Naive thymus-derived CD8-positive, alpha-beta T cell (primary cell): Measurements from ENCODE around the gene SLC2A1. TPM values are rescaled to one million over a fixed set of nuclear protein-coding genes. Genes with fewer than 3 reads are reported as not detected.

Experiments used
- ATAC-seq, 2 donors: fragments of 150-1000 bp; cut with Tn5 transposase in 1 of 2; sonication (Bioruptor Pico), chemical (Tn5 transposase) in 1 of 2; 1 replicate in 1 of 2; 2 replicates in 1 of 2; pipeline ENCODE4 v1.10.0; 2021; ENCODE audit warnings: mild to moderate bottlenecking in 2 of 2, moderate library complexity in 2 of 2
- POLR2A ChIA-PET: fragments of 350-600 bp; sonication (Branson Sonifier 250); formaldehyde crosslinking; loops from one replicate; lab custom pipeline; 2021; ENCODE audit warnings: antibody characterized with exemption; lab: Charles Lee
- DNase-seq, 10 donors: peaks; one replicate each; pipeline versions ENCODE4 v3.0.0 to v3.0.0-alpha.2; 2020 to 2022
- H3K27ac Mint-ChIP-seq, 10 donors: one replicate each; pipeline ENCODE4 v1.8.0; 2020 to 2022; ENCODE audit warnings: mild to moderate bottlenecking in 10 of 10, mixed read lengths in 10 of 10, moderate library complexity in 4 of 10, inconsistent platforms in 1 of 10
- H3K27me3 Mint-ChIP-seq, 5 donors: one replicate each; pipeline ENCODE4 v1.8.0; 2021 to 2022; ENCODE audit warnings: mixed read lengths in 5 of 5
- H3K36me3 Mint-ChIP-seq, 3 donors: one replicate each; pipeline ENCODE4 v1.8.0; 2020 to 2022; ENCODE audit warnings: mixed read lengths in 3 of 3, mild to moderate bottlenecking in 2 of 3, inconsistent platforms in 1 of 3
- H3K4me1 Mint-ChIP-seq, 4 donors: one replicate each; pipeline ENCODE4 v1.8.0; 2021 to 2022; ENCODE audit warnings: mixed read lengths in 4 of 4
- H3K4me3 Mint-ChIP-seq, 10 donors: one replicate each; pipeline ENCODE4 v1.8.0; 2020 to 2022; ENCODE audit warnings: mild to moderate bottlenecking in 10 of 10, mixed read lengths in 10 of 10, moderate library complexity in 6 of 10, inconsistent platforms in 1 of 10
- H3K9me3 Mint-ChIP-seq, 9 donors: one replicate each; pipeline ENCODE4 v1.8.0; 2020 to 2022; ENCODE audit warnings: mixed read lengths in 9 of 9, mild to moderate bottlenecking in 3 of 9, inconsistent platforms in 1 of 9, moderate library complexity in 1 of 9
- polyA plus RNA-seq, 3 donors: library from polyadenylated mRNA; unstranded; fragments of 300-500 nt; fragmentation: Illumina TruSeq; gene quantifications; one replicate each; pipeline ENCODE4 v1.2.3, GENCODE V29; 2021
- total RNA-seq, 8 experiments: library from RNA in 2 of 8; stranded (reverse) in 2 of 8; gene quantifications; one replicate each; pipeline ENCODE4 v1.2.3 and lab custom pipeline; 2021 to 2026

SLC2A1 gene
- total and polyA plus RNA-seq, 5 experiments from 2014 or later, result 17.7 to 57.3 (median 22.8) TPM

- Mint-ChIP-seq H3K4me3 (peak overlapping the region in 9 of 10 donors; percentile 44 to 92 (median 65)), H3K27ac (peak overlapping the region; percentile 24 to 95 (median 83)), H3K27me3 (no peaks in the 10 kb centered on the region), H3K9me3 (no peaks in the 10 kb centered on the region), H3K4me1 (peaks cover 36 to 83% (median 82%) of the 10 kb centered on the region in 4 donors), H3K36me3 (peaks cover 0 to 26% (median 0%) of the 10 kb centered on the region in 3 donors)
- ATAC-seq (no peak), DNase-seq (no peak)
- POLR2A ChIA-PET, result interaction anchor here (0.6 to 5.0 kb wide), 8 partner anchors 9 to 29 kb away, joined by 3 to 27 read pairs (median 16); no protein-coding TSS in a partner anchor
Observed at GRCh38 chr1:42953182-42954180, 5.2 kb downstream of the SLC2A1 start.

DNA sequence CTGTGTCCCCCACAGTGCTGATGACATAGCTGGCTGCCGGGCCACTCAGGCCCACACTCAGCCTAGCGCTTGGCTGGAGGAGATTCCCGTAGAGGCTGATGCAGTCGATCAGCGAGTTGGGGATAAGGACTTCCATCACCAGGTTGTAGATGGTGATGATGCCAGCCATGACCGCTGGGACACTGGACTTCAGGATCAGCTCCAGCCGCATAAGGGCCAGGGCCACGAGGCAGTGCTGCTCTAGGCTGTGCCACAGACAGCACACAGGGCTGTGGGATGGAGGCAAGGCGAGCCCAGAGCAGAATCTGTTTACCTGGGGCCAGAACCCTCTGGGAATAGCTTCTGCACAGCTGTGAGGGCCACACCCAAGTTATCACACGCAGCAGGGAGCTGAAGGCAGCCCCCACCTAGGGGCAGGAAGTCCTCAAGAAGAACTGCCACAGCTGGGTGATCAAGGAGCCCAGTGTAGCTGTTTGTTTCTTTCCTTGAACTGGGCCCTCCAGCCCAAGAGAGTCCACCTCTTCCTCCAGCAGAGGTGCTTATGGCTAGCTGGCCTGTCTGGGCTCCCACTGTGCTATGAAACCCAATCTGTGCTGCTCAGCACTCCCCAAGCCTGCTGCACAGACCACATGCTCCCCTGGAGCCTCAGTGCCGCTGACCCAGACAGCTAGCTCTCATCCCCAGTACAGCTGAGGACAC is 6.2 kb downstream of the SLC2A1 start:
- DNase-seq, result peak in 4 of 10 donors; percentile 34 to 73 (median 36)
- peak overlapping the region; percentile 44 to 79 (median 65) for H3K4me3 Mint-ChIP-seq
- peaks cover 36 to 93% (median 92%) of the 10 kb centered on the region in 4 donors for H3K4me1 Mint-ChIP-seq
- peak overlapping the region; percentile 49 to 95 (median 83) for H3K27ac Mint-ChIP-seq
- H3K27me3 Mint-ChIP-seq, result no peaks in the 10 kb centered on the region
- POLR2A ChIA-PET, result interaction anchor here (0.6 to 5.0 kb wide), 11 partner anchors 8 to 1084 kb away, joined by 3 to 27 read pairs (median 4); no protein-coding TSS in a partner anchor
- H3K9me3 Mint-ChIP-seq, result no peaks in the 10 kb centered on the region
- peaks cover 0 to 28% (median 0%) of the 10 kb centered on the region in 3 donors for H3K36me3 Mint-ChIP-seq
- ATAC-seq, result peak; percentile 72 to 74

DNA sequence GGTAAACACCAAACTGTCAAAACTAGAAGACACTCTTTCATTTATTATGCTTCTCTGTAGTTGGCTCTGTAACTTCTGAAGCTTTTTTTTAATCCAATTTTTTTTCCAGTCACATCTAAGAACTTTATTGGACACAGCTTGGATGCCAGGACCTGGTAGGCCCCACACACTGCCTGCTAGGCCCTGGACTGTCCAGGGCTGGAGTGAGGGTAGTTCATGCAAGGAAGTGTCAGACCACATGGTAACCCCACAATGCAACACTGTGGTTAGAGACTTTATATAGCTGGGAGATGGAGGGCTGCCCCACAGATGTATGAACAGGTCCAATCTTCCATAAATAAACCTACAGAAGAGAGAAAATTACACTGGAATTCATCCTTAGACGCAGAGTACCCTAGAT is 7.1 kb downstream of the SLC2A1 start:
- Mint-ChIP-seq H3K4me1 (peaks cover 37 to 95% (median 93%) of the 10 kb centered on the region in 4 donors), H3K9me3 (no peaks in the 10 kb centered on the region), H3K27me3 (no peaks in the 10 kb centered on the region), H3K36me3 (peaks cover 0 to 31% (median 0%) of the 10 kb centered on the region in 3 donors), H3K4me3 (peak overlapping the region in 9 of 10 donors; percentile 4 to 79 (median 65)), H3K27ac (peak overlapping the region in 8 of 10 donors; percentile 63 to 95 (median 82))
- ATAC-seq (no peak), DNase-seq (no peak)
- POLR2A ChIA-PET, result interaction anchor here (0.6 to 5.0 kb wide), 8 partner anchors 7 to 83 kb away, joined by 3 to 27 read pairs (median 16); no protein-coding TSS in a partner anchor

- H3K9me3 Mint-ChIP-seq, result no peaks in the 10 kb centered on the region
- POLR2A ChIA-PET, result interaction anchor here (0.8 to 1.4 kb wide), 3 partner anchors 15 to 18 kb away, joined by 4 to 6 read pairs (median 5); no protein-coding TSS in a partner anchor
Observed at GRCh38 chr1:42950116-42950481, 8.6 kb downstream of the SLC2A1 start.

DNA sequence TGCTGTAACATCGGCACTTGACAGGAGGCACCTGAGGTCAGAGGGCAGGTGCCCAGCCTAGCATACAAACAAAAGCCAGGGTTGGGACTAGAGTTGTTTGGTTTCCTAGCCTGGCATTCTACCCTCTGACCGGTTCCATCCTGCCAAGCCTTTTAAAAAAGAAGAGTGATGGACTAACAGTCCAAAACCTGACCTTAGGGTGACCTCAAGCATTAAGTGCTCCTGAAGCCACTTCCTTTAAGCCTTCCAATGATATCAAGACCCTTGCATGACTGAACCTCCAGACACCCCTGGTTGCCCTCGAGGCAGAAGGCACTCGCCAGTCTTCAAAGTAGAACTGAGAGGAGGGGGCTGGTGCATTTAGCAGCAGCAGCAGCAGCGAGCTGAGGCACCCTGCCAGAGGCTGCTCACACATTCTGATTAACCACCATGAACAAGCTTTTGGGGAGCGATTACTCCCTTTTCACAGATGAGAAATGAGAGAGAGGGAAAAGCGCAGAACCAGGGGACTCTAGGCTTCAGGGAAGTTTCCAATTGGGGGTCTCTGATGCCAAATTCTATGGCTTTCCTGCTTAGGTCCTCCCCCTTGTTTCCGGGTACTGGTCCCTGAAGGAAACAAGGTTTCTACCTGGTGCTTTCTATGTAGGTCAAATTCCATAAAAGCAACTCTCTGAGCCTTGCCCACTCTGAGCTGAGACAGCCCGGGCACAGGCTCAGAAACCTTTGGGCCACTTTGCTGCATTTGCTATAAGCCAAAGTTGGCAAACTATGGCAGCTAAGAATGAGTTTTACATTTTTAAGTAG is 9.2 kb downstream of the SLC2A1 start:
- H3K4me3 Mint-ChIP-seq, result peak overlapping the region; percentile 41 to 81 (median 74)
- DNase-seq (no peak), ATAC-seq (no peak)
- peak overlapping the region in 9 of 10 donors; percentile 60 to 94 (median 81) for H3K27ac Mint-ChIP-seq
- peaks cover 0 to 36% (median 0%) of the 10 kb centered on the region in 3 donors for H3K36me3 Mint-ChIP-seq
- POLR2A ChIA-PET, result interaction anchor here (0.9 to 1.4 kb wide), 4 partner anchors 15 to 112 kb away, joined by 4 to 6 read pairs (median 4); no protein-coding TSS in a partner anchor
- peaks cover 38 to 99% (median 96%) of the 10 kb centered on the region in 4 donors for H3K4me1 Mint-ChIP-seq
- no peaks in the 10 kb centered on the region for H3K27me3 Mint-ChIP-seq
- no peaks in the 10 kb centered on the region for H3K9me3 Mint-ChIP-seq

More at GRCh38 chr1:42950116-42950481, 8.6 kb downstream of the SLC2A1 start:
- peaks cover 0 to 35% (median 0%) of the 10 kb centered on the region in 3 donors for H3K36me3 Mint-ChIP-seq
- DNase-seq (no peak), ATAC-seq (no peak)
- H3K27me3 Mint-ChIP-seq, result no peaks in the 10 kb centered on the region
- H3K4me1 Mint-ChIP-seq, result peaks cover 36 to 99% (median 96%) of the 10 kb centered on the region in 4 donors
- peak overlapping the region in 9 of 10 donors; percentile 11 to 94 (median 84) for H3K27ac Mint-ChIP-seq
- H3K4me3 Mint-ChIP-seq, result peak overlapping the region in 9 of 10 donors; percentile 57 to 81 (median 73)

DNA sequence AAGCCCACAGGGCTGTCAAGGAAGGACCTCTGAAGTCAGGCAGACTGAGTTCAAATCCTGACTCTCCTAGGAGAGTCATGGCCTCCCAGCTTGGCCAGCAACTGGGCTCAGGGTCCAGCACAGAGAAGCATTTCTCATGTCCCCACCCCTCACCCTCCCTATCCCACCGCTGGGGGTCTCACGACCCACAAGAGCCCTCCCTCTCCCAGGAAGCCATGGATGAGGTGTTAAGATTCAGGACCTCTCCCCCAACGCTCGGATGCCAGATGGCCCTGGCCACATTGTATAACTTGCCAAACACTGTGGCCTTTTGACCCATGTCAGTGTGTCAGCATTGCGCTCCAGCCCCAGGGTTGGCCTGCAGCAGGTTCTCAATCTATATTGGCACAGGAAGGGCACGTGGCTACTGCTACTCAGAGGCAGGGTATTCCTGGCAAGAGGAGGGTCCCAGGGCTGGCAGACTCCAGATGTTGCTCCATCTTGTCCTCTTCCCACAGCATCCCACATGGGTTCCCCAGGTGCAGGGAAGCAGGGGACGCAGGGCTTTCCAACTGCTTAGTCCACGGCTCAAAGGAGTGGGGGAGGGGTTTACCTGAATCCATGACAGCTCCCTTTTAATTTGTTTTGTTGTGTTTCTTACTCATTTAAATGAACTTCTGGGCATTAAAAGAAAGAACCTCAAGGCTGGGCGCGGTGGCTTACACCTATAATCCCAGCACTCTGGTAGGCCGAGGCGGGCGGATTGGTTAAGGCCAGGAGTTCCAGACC is 10.5 kb downstream of the SLC2A1 start:
- DNase-seq (no peak), ATAC-seq (no peak)
- Mint-ChIP-seq H3K4me3 (peak overlapping the region in 3 of 10 donors; percentile 61 to 79 (median 62)), H3K4me1 (peaks cover 45 to 99% (median 98%) of the 10 kb centered on the region in 4 donors), H3K27ac (peak overlapping the region in 6 of 10 donors; percentile 28 to 92 (median 51)), H3K9me3 (no peaks in the 10 kb centered on the region), H3K36me3 (peaks cover 0 to 33% (median 0%) of the 10 kb centered on the region in 3 donors), H3K27me3 (no peaks in the 10 kb centered on the region)
- POLR2A ChIA-PET, result interaction anchor here (0.9 to 2.2 kb wide), 5 partner anchors 9 to 113 kb away, joined by 4 to 11 read pairs (median 4); no protein-coding TSS in a partner anchor

- peak overlapping the region in 9 of 10 donors; percentile 17 to 92 (median 56) for H3K27ac Mint-ChIP-seq
- peaks cover 52 to 99% (median 98%) of the 10 kb centered on the region in 4 donors for H3K4me1 Mint-ChIP-seq
- H3K9me3 Mint-ChIP-seq, result no peaks in the 10 kb centered on the region
- DNase-seq (no peak), ATAC-seq (no peak)
- H3K36me3 Mint-ChIP-seq, result peaks cover 0 to 44% (median 0%) of the 10 kb centered on the region in 3 donors
- POLR2A ChIA-PET, result interaction anchor here (0.8 to 2.2 kb wide), 7 partner anchors 8 to 22 kb away, joined by 3 to 11 read pairs (median 4); partner anchors contain the start of gene SLC2A1
- H3K4me3 Mint-ChIP-seq, result peak overlapping the region in 3 of 10 donors; percentile 20 to 51 (median 39)
- H3K27me3 Mint-ChIP-seq, result no peaks in the 10 kb centered on the region
Observed at GRCh38 chr1:42947117-42947516, 11.6 kb downstream of the SLC2A1 start.

GRCh38 chr1:42946120-42946898 is 12.4 kb downstream of the SLC2A1 start:
- H3K9me3 Mint-ChIP-seq, result no peaks in the 10 kb centered on the region
- POLR2A ChIA-PET, result interaction anchor here (0.8 to 2.2 kb wide), 7 partner anchors 9 to 21 kb away, joined by 3 to 11 read pairs (median 4); partner anchors contain the start of gene SLC2A1
- H3K4me1 Mint-ChIP-seq, result peaks cover 50 to 98% (median 98%) of the 10 kb centered on the region in 4 donors
- DNase-seq (no peak), ATAC-seq (no peak)
- H3K36me3 Mint-ChIP-seq, result peaks cover 2 to 47% (median 2%) of the 10 kb centered on the region in 3 donors
- H3K4me3 Mint-ChIP-seq, result peak overlapping the region in 7 of 10 donors; percentile 15 to 84 (median 39)
- H3K27me3 Mint-ChIP-seq, result no peaks in the 10 kb centered on the region
- H3K27ac Mint-ChIP-seq, result peak overlapping the region; percentile 1 to 92 (median 78)

DNA sequence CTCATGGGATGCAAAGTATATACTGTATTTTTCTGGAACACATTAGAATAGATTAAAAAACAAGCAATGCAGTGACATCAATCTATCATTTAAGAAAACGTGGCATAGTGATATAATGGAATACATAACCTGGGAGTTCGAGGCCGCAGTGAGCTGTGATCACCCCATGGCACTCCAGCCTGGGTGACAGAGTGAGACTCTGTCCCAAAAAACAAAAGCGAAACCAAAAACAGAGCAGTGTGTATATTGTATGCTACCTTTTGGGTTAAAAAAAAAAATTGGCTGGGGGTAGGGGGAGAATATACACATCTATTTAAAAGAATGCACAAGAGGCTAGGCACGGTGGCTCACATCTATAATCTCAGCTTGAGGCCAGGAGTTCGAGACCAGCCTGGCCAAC is 13.5 kb downstream of the SLC2A1 start:
- H3K4me1 Mint-ChIP-seq, result peaks cover 50 to 98% (median 97%) of the 10 kb centered on the region in 4 donors
- H3K4me3 Mint-ChIP-seq, result peak overlapping the region; percentile 61 to 84 (median 71)
- H3K27me3 Mint-ChIP-seq, result no peaks in the 10 kb centered on the region
- peak overlapping the region; percentile 66 to 92 (median 87) for H3K27ac Mint-ChIP-seq
- peaks cover 4 to 50% (median 9%) of the 10 kb centered on the region in 3 donors for H3K36me3 Mint-ChIP-seq
- POLR2A ChIA-PET, result interaction anchor here (1.5 to 3.2 kb wide), 5 partner anchors 9 to 13 kb away, joined by 6 to 26 read pairs (median 7); no protein-coding TSS in a partner anchor
- no peak for DNase-seq
- no peaks in the 10 kb centered on the region for H3K9me3 Mint-ChIP-seq
- ATAC-seq, result peak; percentile 66 to 70
